Stimulated activated CD4-positive, alpha-beta T cell treated with anti-CD3 and anti-CD28 coated beads, Interleukin-2, amount 100 ng/mL, for 48 hours (primary cell): ENCODE measurements around the gene EIF1.
A peak's percentile ranks its signal among the peaks of the same experiment; 100 is the strongest.
"Not testable (repeated sequence)": the region's sequence is repeated elsewhere in the genome, so short reads cannot be mapped to it uniquely, and the experiment has no call there.

Experiments
- DNase-seq, 2 donors: peaks; one replicate each; pipeline ENCODE4 v3.0.0-alpha.2; 2020

EIF1 gene

DNA sequence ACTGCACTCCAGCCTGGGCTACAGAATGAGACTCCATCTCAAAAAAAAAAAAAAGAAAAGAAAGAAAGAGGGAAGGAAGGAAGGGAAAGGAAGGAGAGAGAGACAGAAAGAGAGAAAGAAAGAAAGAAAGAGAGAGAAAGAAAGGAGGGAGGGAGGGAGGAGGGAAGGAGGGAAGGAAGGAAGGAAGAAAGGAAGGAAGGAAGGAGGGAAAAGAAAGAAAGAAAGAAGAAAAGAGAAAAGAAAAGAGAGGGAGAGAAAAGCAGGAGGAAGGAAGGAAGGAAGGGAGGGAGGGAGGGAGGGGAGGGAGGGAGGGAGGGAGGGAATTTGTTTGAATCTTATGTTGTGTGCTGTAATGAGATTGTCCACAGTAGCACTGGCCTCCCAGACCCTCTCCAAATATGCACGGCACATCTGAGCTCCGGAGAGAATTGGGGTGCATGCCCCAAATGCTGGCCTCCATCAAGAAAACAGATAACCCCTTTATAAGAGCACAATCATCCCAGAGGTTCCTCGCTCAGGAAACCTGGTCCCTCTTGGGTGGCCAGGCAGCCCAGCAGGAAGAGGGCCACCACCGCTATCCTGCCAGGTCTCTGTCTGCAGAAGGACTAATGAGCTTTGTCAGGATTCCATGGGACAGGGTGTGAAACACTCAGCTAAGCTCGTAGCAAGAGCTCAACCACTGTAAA lies 8.8 kb upstream of the EIF1 start:
- no peak for DNase-seq

DNA sequence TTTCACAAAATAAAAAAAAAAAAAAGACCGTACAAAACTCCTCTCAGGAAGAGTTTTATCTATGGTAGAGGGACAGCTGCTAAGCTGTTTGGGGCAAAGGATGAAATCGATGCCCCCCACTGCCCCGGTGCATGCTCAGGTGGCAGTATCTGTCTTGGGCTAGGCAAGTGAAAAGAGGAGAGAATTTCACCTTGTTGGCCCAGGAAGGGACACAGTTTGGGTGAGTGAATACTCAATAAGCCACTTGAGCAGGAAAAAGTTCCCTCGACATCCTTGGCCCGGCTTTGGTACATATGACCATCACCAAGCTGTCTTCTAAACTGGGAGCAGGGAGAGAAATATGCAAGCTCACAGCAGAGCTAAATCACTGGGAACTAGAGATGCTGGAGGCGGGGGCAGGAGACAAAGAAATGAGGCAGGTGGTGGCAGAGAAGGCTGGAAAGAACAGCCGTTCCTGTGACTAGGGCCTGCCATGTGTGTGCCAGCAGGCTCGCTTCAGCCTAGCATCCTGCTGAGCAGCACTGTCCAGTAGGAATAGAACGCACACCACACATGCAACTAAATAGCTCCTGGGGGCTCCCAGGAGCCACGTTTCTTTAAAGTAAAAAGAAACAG lies 8.2 kb upstream of the EIF1 start:
- no peak for DNase-seq

DNA sequence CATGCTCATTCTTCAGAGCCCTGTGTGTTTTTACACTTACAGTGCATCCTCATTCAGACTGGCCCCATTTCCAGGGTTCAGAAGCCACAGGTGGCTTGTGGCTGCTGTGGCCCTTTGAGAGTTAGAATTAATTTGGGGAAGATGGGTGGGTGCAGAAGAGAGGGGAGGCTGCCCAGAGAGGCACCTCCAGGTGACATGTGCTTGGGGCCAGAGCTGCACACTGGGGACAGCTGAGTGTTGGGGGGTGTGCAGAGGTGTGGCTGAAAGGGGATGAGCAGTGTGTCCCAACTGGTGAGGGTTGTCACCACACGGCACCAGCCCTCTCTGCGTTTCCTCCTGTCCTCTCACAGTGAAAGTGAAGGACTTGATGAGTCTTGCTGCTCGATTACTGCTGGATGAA lies 6.9 kb upstream of the EIF1 start:
- no peak for DNase-seq

DNA sequence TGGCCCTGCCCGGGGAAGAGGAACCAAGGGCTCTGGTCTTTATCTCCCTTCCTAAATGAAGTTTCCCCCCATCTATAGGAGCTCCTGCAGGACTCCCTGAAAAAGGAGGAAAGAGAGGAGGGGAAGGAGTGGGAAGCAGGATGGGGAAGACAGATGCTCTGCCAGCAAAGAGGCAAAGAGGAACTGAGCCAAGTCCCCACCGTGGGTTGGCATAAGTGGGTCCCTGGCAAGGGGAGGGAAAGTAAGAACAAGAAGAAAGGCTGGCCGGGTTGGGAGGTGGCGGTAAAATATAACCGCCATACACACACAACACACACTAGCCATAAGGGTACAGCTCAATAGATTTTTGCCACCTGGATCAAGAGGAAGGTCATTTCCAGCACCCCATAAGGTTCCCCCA lies 6.1 kb upstream of the EIF1 start:
- no peak for DNase-seq

DNA sequence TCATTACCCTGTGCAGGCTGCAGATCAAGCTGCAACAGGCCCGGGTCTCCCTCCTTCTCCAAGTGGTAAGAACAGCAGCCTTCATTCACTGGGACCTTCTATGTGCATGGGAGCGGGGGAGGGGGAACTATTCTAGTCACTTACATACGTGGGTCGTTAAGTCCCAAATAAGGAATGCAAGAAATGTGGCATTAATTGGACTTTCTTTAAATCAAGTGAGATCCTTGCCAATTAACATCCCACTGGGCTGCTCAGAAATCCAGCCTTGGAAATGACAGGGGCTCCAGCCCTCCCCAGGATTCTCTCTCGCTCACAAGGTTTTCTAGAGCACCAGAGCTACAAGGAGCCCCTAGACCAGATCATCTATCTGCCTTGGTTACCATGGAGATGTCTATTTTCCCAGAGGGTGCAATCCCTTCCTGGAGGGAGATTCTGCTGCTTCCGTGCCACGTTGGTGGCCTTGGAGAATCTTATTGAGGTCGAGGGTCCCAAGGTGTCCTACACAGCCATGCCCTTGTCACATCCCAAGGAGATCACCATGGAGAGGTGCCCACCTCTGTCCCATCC lies 5.2 kb upstream of the EIF1 start:
- DNase-seq, result no peak

DNA sequence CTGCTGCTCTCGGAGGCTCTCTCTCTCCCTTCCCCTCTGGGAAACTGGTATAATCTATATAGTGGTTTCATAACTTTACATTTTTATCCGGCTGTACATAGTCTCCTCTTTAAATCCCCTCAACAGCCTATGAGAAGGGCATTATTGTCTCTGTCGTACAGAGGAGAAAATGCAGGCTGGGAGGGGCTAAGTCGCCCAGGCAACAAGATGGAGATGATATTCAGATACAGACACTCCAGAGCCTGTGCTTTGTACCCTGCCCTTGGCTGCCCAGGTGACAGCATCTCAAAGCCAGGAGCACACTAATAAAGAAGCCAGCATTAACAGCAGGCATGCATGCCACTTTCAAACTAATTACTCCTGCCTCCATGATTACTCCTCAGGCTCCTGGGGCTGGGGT lies 4.7 kb upstream of the EIF1 start:
- DNase-seq, result no peak

DNA sequence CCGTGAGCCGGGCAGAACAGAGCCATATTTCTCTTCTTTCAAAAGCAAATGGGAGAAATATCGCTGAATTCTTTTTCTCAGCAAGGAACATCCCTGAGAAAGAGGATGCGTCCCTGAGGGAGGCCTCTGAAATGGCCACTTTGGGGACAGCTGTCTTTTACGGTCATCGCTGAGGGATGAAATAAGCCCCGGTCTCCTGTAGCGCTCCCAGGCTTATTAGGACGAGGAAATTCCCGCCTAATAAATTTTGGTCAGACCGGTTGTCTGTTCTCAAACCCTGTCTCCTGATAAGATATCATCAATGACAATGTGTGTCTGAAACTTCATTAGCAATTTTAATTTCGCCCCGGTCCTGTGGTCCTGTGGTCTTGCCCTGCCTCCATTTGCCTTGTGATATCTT lies 2.9 kb upstream of the EIF1 start:
- not testable (repeated sequence) for DNase-seq

DNA sequence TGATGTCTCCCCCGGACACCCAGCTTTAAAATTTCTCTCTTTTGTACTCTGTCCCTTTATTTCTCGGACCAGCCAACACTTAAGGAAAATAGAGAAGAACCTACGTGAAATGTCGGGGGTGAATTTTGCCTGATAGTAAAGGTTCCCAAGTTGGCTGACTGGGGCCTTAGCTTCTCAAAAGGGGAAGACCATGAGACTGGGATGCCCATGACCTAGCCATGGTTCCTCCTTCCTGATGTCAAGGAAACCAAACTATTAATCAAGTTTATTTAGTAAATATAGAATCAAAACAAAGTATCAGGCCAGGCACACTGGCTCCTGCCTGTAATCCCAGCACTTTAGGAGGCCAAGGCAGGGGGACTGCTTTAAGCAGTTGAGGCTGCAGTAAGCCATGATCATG lies 2.4 kb upstream of the EIF1 start:
- no peak for DNase-seq

DNA sequence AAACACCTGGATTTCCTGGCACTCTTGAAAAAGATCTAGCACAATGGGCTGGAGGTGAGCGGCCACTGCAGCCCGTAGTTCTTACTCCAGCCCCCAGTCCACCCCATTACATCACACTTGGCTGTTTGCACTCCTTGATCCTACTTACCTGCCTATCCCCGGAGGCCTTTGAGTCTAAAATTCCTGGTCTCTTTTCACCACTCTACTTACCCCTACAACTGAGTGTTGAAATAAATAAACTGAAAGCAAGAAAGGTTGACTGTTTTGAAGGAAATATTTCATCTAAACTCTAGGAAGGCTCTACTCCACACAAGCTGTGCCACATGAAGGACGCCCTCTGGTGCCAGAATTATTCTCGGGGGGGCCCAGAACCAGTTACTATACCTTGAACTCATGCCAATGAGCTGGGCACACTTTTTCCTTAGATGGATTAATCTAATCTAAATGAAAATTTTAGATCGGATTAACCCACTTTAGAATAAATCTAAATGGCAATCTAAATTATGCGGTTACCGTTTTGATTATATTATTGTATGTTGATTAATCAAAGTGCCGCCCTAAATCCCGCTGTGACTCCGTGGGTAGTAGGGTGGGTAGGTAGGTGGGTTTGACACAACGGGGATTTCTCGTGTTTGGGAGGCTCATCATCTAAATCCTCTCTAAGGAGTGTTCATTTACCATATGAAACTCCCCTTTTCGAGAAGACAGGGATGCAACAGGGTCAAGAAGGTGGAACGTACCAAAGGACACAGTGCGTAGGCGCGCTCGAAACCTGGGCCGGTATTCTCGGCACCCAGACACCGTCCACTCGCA lies 651 bp upstream of the EIF1 start:
- DNase-seq, result peak in 1 of 2 donors; percentile 49

DNA sequence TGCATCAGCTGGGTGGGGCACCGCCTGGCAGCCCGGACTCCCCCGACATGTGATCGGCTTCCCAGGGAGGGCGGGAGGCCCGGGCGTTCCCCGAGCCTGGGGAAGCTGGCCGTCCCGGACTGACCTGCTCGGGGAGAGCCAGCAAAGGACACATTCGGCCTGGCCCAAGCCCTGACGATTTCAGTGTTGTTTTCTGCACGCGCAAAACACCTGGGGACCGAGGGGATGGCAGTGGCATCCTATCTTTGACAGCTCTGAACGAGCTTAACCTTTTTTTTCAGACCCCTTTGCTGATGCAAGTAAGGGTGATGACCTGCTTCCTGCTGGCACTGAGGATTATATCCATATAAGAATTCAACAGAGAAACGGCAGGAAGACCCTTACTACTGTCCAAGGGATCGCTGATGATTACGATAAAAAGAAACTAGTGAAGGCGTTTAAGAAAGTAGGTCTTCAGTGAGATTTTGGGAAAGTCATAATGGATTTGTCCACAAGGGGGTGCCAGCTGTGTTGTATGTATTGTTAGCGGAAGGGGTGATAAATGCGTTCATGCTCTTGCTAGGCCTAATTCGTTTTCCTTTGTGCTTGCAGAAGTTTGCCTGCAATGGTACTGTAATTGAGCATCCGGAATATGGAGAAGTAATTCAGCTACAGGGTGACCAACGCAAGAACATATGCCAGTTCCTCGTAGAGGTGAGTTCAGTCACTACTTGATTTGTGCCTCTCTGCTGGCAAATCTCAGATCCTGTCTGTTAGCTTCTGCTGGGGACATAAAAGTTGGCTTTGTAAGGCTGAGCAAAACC lies 1.0 kb downstream of the EIF1 start:
- DNase-seq, result peak; percentile 65 to 69

DNA sequence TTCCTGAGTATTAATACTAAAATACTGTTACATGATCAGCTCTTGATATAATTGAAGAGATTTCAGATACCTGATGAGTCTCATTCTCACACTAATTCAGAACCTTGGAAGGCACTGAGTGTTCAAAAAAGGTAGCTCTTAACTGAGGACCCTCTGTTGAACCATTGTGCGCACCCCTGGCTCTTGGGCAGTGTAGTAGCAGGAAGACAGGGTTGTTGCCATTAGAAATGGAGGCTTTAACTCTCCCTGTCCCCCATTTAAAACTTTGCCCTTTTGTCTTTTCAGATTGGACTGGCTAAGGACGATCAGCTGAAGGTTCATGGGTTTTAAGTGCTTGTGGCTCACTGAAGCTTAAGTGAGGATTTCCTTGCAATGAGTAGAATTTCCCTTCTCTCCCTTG lies 1.8 kb downstream of the EIF1 start:
- DNase-seq, result no peak

DNA sequence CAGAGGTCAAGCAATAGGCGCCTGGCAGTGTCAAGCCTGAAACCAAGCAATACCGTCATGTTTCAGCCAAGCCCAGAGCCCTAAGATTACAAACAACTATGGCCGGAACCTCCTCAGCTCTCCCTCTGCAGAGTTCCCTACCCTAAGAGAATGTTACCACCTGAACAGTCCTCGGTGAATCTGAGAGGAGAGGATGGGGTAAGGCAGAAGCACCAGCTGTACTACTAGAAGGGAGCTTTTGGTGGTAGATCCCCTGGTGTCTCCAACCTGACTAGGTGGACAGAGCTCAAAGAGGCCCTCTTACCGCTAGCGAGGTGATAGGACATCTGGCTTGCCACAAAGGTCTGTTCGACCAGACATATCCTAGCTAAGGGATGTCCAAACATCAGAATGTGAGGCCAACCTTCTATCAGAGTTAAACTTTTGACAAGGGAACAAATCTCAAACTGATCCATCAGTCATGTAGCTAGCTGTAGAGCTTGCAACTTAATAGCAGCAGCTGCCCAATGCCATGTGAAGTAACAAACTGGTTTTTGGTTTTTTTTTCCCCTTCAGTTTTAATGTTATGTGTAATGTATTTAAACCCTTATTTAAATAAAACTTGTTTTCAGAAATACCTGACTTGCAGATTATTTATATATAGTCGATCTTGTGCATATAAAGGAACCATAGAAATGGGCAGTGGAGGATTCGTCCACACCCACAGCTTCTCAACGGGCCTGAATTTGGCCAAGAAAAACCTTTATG lies 2.5 kb downstream of the EIF1 start:
- no peak for DNase-seq

DNA sequence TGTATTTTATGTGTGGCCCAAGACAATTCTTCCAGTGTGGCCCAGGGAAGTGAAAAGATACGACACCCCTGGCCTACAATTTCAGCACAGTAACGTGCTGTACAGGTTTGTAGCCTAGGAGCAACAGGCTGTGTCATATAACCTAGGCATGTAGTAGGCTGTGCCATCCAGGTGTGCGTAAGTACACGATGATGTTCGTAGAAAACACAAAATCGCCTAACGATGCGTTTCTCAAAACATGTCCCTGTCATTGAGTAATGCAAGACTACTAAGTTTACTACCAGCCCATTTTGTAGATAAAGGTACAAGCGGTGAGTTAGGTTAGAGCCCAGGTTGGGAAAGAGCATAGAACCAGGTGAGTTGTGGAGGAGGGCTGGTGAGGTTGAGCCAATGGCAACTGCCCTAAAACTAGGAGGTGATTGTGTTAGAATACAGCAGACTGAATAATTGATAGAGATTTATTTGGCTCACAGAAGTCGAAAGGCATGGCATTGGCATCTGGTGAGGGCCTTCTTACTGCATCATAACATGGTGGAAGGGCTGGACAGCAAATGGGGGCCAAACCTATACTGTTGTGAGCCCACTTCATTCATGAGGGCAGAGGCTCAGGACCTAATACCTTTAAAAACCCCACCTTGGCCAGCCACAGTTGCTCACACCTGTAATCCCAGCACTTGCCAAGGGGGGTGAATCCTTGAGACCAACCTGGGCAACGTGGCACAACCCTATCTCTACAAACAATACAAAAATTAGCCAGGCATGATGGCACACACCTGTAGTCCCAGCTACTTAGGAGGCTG lies 4.2 kb downstream of the EIF1 start:
- DNase-seq, result no peak

DNA sequence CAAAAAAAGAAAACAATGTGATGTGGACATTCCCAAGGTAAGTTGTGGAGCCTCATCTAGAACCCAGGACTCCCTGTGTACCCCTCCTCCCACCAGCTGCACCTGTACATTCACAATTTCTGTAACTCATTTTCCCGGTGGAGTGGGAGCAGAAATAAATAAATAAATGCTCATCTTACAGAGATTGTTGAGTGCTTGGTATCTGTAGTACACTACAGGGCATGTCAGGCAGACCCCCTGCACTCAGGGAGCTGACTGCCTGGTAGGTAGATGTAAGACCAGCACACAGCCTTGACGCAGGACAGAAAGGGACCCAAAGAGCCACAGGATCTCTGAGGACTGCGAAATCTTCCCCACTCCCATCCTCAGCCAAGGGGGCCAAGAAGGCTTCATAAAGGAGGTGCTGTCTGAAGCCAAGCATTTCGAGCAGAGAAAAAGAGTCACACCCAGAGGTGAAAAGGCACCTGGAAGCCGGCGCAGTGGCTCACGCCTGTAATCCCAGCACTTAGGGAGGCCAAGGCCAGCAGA lies 6.5 kb downstream of the EIF1 start:
- DNase-seq, result no peak

DNA sequence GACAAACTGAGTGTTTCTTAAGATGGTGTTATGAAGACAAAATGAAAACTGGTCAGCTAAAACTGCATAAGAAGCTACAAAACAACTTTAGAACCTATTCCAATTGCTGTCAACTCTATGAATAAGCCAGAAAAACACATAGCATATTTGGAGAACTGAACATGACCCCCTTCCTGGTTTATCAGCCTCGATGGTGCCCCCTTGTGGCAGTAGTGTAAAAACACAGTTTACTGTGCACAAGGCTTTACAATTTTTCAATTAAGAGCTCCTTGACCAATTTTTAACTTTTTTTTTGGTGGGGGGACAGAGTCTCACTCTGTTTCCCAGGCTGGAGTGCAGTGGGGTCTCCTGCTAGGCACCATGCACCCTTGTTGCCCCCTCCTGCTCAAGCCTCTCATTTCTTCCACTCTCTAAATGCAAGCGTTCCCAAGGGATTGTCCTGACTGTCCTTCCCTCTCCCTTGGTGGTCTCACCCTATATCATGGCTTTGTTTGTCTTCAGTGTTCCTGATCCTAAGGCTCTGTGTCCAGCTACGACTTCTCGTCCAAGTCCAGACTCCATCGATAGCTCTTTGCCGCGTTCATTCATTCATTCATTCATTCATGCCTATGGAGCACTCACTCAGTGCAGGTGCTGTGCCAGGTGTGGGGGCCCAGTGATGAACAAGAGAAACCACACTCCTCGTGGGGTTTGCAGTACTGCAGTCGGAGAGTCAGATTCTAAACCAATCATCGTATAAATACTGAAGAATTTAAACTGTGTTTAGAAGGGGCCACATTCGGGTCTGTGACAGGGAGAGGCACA lies 7.5 kb downstream of the EIF1 start:
- peak; percentile 74 to 75 for DNase-seq

DNA sequence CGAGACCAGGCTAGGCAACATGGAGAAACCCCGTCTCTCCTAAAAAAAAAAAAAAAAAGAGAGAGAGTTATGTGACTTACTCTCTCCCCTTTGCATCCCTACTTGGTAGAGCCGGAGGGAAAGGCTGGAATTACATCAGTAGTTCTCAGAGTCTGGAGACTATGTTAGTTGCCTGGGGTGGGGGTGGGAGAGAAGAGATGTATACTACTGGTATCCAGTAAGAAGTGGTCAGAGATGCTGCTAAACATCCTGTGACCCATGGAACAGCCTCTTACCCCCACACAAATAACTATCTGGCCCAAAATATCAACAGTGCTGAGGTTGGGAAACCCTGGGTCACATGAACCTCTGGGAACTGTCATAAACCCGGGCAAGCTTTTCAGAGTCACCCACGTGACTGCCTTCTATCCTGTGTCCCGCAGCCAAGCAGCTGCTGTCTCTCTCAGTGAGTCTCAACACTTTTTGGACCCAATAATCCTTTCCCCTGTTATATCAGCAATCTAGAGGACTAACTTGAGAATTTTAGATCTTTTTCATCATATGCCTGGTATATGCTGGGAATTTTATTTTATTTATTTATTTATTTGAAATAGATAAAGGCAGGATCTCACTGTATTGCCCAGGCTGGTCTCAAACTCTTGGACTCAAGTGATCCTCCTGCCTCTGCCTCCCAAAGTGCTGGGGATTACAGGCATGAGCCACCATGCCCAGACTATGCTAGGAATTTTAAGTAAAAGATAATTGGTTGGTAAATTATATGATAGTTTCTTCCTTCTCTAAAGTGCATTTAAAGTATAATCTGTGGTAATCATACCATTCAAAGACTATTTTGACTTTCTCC lies 8.7 kb downstream of the EIF1 start:
- DNase-seq, result no peak

DNA sequence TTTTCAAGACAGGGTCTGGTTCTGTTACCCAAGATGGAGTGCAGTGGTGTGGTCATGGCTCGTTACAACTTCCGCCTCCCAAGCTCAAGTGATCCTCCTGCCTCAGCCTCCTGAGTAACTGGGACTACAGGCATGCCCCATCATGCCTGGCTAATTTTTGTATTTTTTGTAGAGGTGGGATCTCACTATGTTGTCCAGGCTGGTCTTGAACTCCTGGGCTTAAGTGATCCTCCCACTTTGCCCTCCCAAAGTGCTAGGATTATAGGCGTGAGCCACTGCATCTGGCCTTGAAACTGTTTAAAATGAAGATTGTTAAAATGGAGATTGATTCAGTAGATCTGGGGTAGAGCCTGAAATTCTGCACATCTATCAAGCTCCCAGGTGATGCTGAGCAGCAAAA lies 12.2 kb downstream of the EIF1 start:
- not testable (repeated sequence) for DNase-seq

DNA sequence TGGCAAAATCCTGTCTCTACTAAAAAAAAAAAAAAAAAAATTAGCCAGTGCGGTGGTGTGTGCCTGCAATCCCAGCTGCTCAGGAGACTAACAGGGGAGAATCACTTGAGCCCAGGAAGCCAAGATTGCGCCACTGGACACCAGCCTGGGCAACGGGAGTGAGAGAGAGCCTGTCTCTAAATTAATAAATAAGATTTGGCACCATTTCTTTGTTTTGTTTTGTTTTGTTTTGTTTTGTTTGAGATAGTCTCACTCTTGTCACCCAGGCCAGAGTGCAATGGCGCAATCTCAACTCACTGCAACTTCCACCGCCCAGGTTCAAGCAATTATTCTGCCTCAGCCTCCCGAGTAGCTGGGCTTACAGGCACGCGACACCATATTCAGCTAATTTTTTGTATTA lies 14.0 kb downstream of the EIF1 start:
- DNase-seq, result no peak
